Esophagus squamous epithelium (tissue), 5 donors: ENCODE results near the gene BFSP2. TPM values are rescaled to one million over a fixed set of nuclear protein-coding genes. Genes with fewer than 3 reads are reported as not detected.

Experiments
- DNase-seq: peaks from one replicate; lab custom pipeline; 2025; lab: John Stamatoyannopoulos, UW
- H3K27ac ChIP-seq, 4 donors: fragments of 200-600 bp; sonication (generic); one replicate each; pipeline ENCODE4 v1.5.1; 2016 to 2019; ENCODE audit warnings: mild to moderate bottlenecking in 1 of 4
- H3K27me3 ChIP-seq, 4 donors: fragments of 200-600 bp; sonication (generic); 1 replicate in 3 of 4; 2 replicates in 1 of 4; pipeline versions ENCODE4 v1.5.1 to v1.6.0; 2017 to 2021; ENCODE audit warnings: antibody characterized with exemption in 1 of 4
- H3K36me3 ChIP-seq, 3 donors: fragments of 200-600 bp; sonication (generic); one replicate each; pipeline ENCODE4 v1.5.1; 2016 to 2019
- H3K4me1 ChIP-seq, 3 donors: fragments of 200-600 bp; sonication (generic); one replicate each; pipeline ENCODE4 v1.5.1; 2017 to 2019
- H3K4me3 ChIP-seq, 4 donors: fragments of 200-600 bp; sonication (generic); 1 replicate in 3 of 4; 2 replicates in 1 of 4; pipeline ENCODE4 v1.5.1; 2016 to 2019; ENCODE audit warnings: mild to moderate bottlenecking in 2 of 4, moderate library complexity in 1 of 4
- H3K9me3 ChIP-seq, 3 donors: fragments of 200-600 bp; sonication (generic); one replicate each; pipeline ENCODE4 v1.5.1; 2016 to 2019
- POLR2A ChIP-seq, 4 donors: fragments of 450-650 bp; IDR thresholded peaks; one replicate each; pipeline ENCODE4 v1.6.1; 2017; ENCODE audit warnings: antibody characterized with exemption in 4 of 4, mild to moderate bottlenecking in 4 of 4, moderate library complexity in 3 of 4
- WGBS, 2 donors: methylation state at CpG; one replicate each; pipeline ENCODE4 v1.1.5; 2018; 5-methylcytosine and 5-hydroxymethylcytosine counted together
- intact Hi-C: fragments of 100-400 bp; cut with DNase I; formaldehyde crosslinking; loops from one replicate; pipeline ENCODE4 v1.15.0; 2022
- total RNA-seq, 4 donors: library from RNA; depleted of rRNA; stranded (reverse); fragments of >200 nt; gene quantifications; one replicate each; pipeline ENCODE4 v1.1.0, GENCODE V29; 2016
- TF ChIP-seq, protein P1 (sequence below), 6 experiments: fragments of 450-650 bp in 4 of 6; fragments of 200-600 bp in 2 of 6; sonication (generic) in 2 of 6; IDR thresholded peaks; one replicate each; pipeline ENCODE4 v1.5.1; 2016 to 2019; ENCODE audit warnings: antibody characterized with exemption in 6 of 6, mild to moderate bottlenecking in 4 of 6, moderate library complexity in 4 of 6
- donor health status: DM: yes; HTN: yes; CAD: no.

BFSP2 gene
- total RNA-seq, 4 donors from 2014 or later: not detected

DNA sequence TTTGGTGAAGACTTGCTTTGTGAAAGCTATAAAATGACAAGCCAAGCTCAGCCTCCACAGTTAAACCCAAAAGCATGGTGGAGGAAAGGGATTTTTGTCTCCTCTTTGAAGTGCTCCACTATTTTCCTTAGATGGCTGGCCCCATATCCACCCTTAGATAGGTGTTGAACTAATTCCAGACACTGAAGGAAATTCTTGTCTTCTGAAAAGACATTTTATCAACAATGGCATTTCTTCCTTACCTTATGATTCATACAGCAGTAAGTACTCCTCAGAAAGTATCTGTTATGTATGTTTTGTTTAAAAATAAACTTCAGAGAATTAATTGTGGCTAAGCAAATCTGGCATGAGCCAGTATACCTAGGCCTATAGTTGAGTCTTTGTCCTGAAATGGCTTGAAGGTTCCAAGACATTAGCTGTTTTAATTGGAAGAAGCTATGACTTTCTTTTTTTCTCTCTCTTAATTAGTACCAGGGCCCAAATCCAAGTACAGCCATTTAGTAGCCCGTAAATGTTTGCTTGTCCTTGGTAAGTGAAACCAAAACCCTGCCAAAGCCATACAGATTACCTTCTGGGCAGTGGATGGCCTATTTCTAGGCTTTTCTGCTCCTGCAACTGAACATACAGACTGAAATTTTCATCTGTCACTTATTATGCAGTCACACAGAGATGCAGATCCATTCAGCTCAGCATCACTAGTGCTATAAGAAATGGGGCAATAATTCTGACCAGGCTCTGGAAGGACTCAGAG is 5.1 kb upstream of the BFSP2 start:
- intact Hi-C loops: no loop called here

DNA sequence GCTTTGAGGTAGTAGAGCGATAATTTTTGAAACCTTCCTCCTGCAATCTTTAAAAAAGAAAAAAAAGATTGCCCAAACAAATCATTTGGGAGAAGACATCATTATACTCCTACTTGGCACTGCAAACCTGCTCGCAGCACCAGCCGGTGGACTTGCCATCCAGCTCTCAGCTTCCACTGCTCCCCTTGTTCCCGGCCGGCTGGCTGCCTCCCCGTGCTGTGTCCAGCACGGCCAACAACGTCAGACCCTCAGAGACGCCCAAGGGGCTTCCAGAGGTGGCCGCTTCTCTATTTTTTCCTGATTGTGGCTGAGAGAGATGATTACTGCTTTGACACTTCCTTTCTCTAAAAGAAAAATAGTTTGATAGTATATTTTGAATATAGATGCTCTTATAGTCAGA is 3.0 kb upstream of the BFSP2 start:
- Histone ChIP-seq H3K36me3 (no peaks in the 10 kb centered on the region), H3K27ac (no peak overlapping the region), H3K4me3 (no peak overlapping the region), H3K9me3 (peaks cover 0 to 7% (median 0%) of the 10 kb centered on the region in 3 donors), H3K27me3 (no peaks in the 10 kb centered on the region), H3K4me1 (no peaks in the 10 kb centered on the region)
- 86 to 87% methylated on average over 6 to 10 of the region's 10 CpGs for WGBS, 2 donors
- no peak for TF ChIP-seq POLR2A (IDR thresholded peaks at IDR 0.05)
- TF ChIP-seq, protein P1, sequence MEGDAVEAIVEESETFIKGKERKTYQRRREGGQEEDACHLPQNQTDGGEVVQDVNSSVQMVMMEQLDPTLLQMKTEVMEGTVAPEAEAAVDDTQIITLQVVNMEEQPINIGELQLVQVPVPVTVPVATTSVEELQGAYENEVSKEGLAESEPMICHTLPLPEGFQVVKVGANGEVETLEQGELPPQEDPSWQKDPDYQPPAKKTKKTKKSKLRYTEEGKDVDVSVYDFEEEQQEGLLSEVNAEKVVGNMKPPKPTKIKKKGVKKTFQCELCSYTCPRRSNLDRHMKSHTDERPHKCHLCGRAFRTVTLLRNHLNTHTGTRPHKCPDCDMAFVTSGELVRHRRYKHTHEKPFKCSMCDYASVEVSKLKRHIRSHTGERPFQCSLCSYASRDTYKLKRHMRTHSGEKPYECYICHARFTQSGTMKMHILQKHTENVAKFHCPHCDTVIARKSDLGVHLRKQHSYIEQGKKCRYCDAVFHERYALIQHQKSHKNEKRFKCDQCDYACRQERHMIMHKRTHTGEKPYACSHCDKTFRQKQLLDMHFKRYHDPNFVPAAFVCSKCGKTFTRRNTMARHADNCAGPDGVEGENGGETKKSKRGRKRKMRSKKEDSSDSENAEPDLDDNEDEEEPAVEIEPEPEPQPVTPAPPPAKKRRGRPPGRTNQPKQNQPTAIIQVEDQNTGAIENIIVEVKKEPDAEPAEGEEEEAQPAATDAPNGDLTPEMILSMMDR (IDR thresholded peaks at IDR 0.05): no peak
- intact Hi-C loops: no loop called here
- DNase-seq: no peak

More for the DNA sequence above, 5.1 kb upstream of the BFSP2 start:
- H3K9me3 ChIP-seq: peaks cover 0 to 7% (median 0%) of the 10 kb centered on the region in 3 donors
- no peaks in the 10 kb centered on the region for H3K36me3 ChIP-seq
- H3K4me1 ChIP-seq: no peaks in the 10 kb centered on the region
- no peaks in the 10 kb centered on the region for H3K27me3 ChIP-seq
- TF ChIP-seq POLR2A (IDR thresholded peaks at IDR 0.05): no peak
- TF ChIP-seq, protein P1 (IDR thresholded peaks at IDR 0.05): no peak
- WGBS, 2 donors: 50 to 64% methylated on average over 1 of the region's 1 CpG
- no peak overlapping the region for H3K4me3 ChIP-seq
- no peak overlapping the region for H3K27ac ChIP-seq
- no peak for DNase-seq

DNA sequence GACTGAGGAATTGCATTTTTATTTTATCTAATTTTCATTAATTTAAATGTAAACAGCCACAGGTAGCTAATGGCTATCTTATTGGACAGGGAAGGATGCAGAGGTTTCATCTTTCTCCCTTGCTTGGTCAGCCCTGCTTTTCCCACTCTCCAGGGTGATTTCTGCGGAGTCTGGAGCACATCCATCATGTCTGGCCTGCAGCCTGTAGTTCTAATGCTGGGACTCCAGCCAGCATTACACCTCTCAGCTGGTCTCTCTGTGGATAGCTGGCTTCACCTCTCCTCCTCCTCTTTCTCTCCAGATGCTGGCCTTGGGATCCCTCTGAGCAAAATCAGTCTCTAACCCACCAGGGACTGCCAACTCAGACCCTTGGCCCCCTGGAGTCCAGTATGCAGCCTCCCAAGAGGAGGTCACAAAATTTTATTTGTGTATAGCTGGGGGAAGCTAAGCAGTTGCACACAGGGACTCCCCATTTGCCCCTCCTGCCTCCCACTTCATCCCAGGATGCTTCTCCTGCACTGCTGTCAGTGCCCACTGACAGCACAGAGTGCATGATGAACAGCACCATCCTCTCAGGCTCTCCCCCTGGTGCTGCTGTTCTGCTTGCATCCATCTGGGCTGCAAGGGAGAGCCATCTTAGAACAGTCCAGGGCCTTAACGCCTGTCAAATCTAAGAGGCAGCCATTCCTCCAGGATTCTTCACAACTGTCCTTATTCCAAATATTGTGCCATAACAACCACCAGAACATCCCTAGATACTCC is 1.7 kb downstream of the BFSP2 start:
- 53 to 65% methylated on average over 2 of the region's 2 CpGs for WGBS, 2 donors
- no peak for DNase-seq

DNA sequence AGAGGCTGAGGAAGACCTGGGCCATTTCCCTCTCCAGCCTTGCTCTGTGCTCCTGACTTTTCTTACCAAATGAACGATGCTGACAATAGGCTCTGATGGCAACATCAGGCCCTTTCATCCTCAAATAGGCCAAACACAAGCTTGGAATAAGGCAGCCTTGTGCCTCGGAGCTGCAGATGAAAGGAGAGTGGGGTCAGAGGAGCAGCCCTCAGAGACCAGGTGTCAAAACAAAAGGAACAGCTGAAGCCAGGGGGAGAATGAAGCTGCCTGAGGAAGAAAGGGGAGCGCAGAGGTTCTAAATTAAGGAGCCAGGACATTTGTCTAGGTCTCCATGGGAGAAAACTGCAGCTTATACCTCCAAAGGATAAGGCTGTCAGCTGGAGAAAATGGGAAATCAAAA is 5.1 kb downstream of the BFSP2 start:
- DNase-seq: no peak
- no peak overlapping the region for H3K27ac ChIP-seq
- H3K27me3 ChIP-seq: peaks cover 0 to 6% (median 0%) of the 10 kb centered on the region in 4 donors
- 74 to 94% methylated on average over 3 of the region's 3 CpGs for WGBS, 2 donors
- intact Hi-C loops: no loop called here
- H3K9me3 ChIP-seq: no peaks in the 10 kb centered on the region
- TF ChIP-seq, protein P1 (IDR thresholded peaks at IDR 0.05): no peak
- TF ChIP-seq POLR2A (IDR thresholded peaks at IDR 0.05): no peak
- no peaks in the 10 kb centered on the region for H3K36me3 ChIP-seq
- no peak overlapping the region for H3K4me3 ChIP-seq
- H3K4me1 ChIP-seq: no peaks in the 10 kb centered on the region

More for the DNA sequence above, 1.7 kb downstream of the BFSP2 start:
- intact Hi-C loops: no loop called here
- H3K27me3 ChIP-seq: no peaks in the 10 kb centered on the region
- no peaks in the 10 kb centered on the region for H3K9me3 ChIP-seq
- no peaks in the 10 kb centered on the region for H3K4me1 ChIP-seq
- TF ChIP-seq POLR2A (IDR thresholded peaks at IDR 0.05): no peak
- TF ChIP-seq, protein P1 (IDR thresholded peaks at IDR 0.05): no peak
- no peak overlapping the region for H3K4me3 ChIP-seq
- no peak overlapping the region for H3K27ac ChIP-seq
- H3K36me3 ChIP-seq: no peaks in the 10 kb centered on the region

DNA sequence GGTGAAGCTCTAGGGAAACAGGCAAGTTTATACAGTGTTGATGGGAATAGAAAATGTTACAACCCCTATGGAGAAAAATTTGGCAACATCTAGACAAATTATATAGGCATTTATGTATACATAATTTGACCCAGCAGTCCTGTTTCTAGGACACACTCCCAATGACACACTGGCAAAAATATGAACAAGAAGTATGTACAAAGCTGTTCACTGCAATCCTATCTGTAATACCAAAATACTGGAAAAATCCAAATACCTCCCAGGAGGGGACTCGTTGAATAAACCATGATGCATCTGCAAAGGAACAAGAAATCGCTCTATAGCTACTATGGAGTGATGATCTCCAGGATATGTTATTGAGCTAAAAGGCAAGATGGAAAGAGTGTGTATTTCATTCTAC is 8.5 kb downstream of the BFSP2 start:
- peaks cover 0 to 11% (median 0%) of the 10 kb centered on the region in 3 donors for H3K4me1 ChIP-seq
- no peak overlapping the region for H3K4me3 ChIP-seq
- DNase-seq: no peak
- TF ChIP-seq POLR2A (IDR thresholded peaks at IDR 0.05): no peak
- TF ChIP-seq, protein P1 (IDR thresholded peaks at IDR 0.05): no peak
- H3K27ac ChIP-seq: no peak overlapping the region
- intact Hi-C loops: no loop called here
- WGBS, 2 donors: 82 to 91% methylated on average over 2 of the region's 2 CpGs
- H3K27me3 ChIP-seq: peaks cover 0 to 17% (median 0%) of the 10 kb centered on the region in 4 donors
- H3K36me3 ChIP-seq: no peaks in the 10 kb centered on the region
- no peaks in the 10 kb centered on the region for H3K9me3 ChIP-seq
